ENCODE results near the gene CNTNAP3B. TPM values are rescaled to one million over a fixed set of nuclear protein-coding genes. Genes with fewer than 3 reads are reported as not detected.
"Not testable (repeated sequence)": the region's sequence is repeated elsewhere in the genome, so short reads cannot be mapped to it uniquely, and the experiment has no call there.

Gene CNTNAP3B
- total RNA-seq, 3 donors from 2014 or later (not counting 1 experiment from before 2014, with no cell fraction given): not detected

- H3K4me1 Mint-ChIP-seq; intact Hi-C loops (cut with micrococcal nuclease); H3K36me3 ChIP-seq (ENCODE audit: control insufficient read depth, insufficient read depth, low read length); H3K4me3 Mint-ChIP-seq; DNase-seq; H3K4me1 ChIP-seq (ENCODE audit: control insufficient read depth, insufficient read depth, low read length); H3K27ac Mint-ChIP-seq; H3K27ac ChIP-seq (ENCODE audit: low read length); H3K36me3 Mint-ChIP-seq; H3K27me3 ChIP-seq (ENCODE audit: control insufficient read depth, insufficient read depth, low read length); H3K9me3 ChIP-seq (ENCODE audit: control insufficient read depth, insufficient read depth, low read length); H3K4me3 ChIP-seq (ENCODE audit: low read length); H3K9me3 Mint-ChIP-seq; H3K27me3 Mint-ChIP-seq (ENCODE audit: low read depth in 2 of 2); ATAC-seq: not testable (repeated sequence)
Observed at GRCh38 chr9:42020639-42021038, 108.6 kb downstream of the CNTNAP3B start.

GRCh38 chr9:42018220-42018922 is 110.9 kb downstream of the CNTNAP3B start:
- H3K27me3 Mint-ChIP-seq (ENCODE audit: low read depth in 2 of 2); H3K4me3 Mint-ChIP-seq: not testable (repeated sequence)

GRCh38 chr9:42014317-42014716 is 114.9 kb downstream of the CNTNAP3B start:
- intact Hi-C loops (cut with micrococcal nuclease); H3K9me3 ChIP-seq (ENCODE audit: control insufficient read depth, insufficient read depth, low read length); H3K27me3 Mint-ChIP-seq (ENCODE audit: low read depth in 2 of 2); H3K4me1 ChIP-seq (ENCODE audit: control insufficient read depth, insufficient read depth, low read length); ATAC-seq; H3K36me3 Mint-ChIP-seq; H3K9me3 Mint-ChIP-seq; H3K4me3 Mint-ChIP-seq; H3K36me3 ChIP-seq (ENCODE audit: control insufficient read depth, insufficient read depth, low read length); DNase-seq; H3K4me3 ChIP-seq (ENCODE audit: low read length); H3K27ac Mint-ChIP-seq; H3K27me3 ChIP-seq (ENCODE audit: control insufficient read depth, insufficient read depth, low read length); H3K4me1 Mint-ChIP-seq; H3K27ac ChIP-seq (ENCODE audit: low read length): not testable (repeated sequence)
- 94% methylated on average over 3 of the region's 9 CpGs for WGBS (ENCODE audit: insufficient coverage)

More at GRCh38 chr9:42018220-42018922, 110.9 kb downstream of the CNTNAP3B start:
- H3K4me1 Mint-ChIP-seq; H3K36me3 ChIP-seq (ENCODE audit: control insufficient read depth, insufficient read depth, low read length); DNase-seq; H3K27ac Mint-ChIP-seq; H3K4me1 ChIP-seq (ENCODE audit: control insufficient read depth, insufficient read depth, low read length); H3K36me3 Mint-ChIP-seq; H3K9me3 ChIP-seq (ENCODE audit: control insufficient read depth, insufficient read depth, low read length); ATAC-seq; H3K4me3 ChIP-seq (ENCODE audit: low read length); intact Hi-C loops (cut with micrococcal nuclease); H3K9me3 Mint-ChIP-seq; H3K27me3 ChIP-seq (ENCODE audit: control insufficient read depth, insufficient read depth, low read length); H3K27ac ChIP-seq (ENCODE audit: low read length): not testable (repeated sequence)
- WGBS (ENCODE audit: insufficient coverage): 78% methylated on average over 4 of the region's 7 CpGs

- H3K9me3 Mint-ChIP-seq; H3K27me3 Mint-ChIP-seq (ENCODE audit: low read depth in 2 of 2); H3K27ac Mint-ChIP-seq; H3K27ac ChIP-seq (ENCODE audit: low read length); H3K4me1 Mint-ChIP-seq; H3K36me3 Mint-ChIP-seq; H3K4me3 Mint-ChIP-seq; DNase-seq; intact Hi-C loops (cut with micrococcal nuclease); H3K9me3 ChIP-seq (ENCODE audit: control insufficient read depth, insufficient read depth, low read length); ATAC-seq; H3K27me3 ChIP-seq (ENCODE audit: control insufficient read depth, insufficient read depth, low read length); H3K4me1 ChIP-seq (ENCODE audit: control insufficient read depth, insufficient read depth, low read length); H3K36me3 ChIP-seq (ENCODE audit: control insufficient read depth, insufficient read depth, low read length); H3K4me3 ChIP-seq (ENCODE audit: low read length): not testable (repeated sequence)
- no CpG with 5 or more reads among the region's 9 CpGs for WGBS (ENCODE audit: insufficient coverage)
Observed at GRCh38 chr9:41991607-41992006, 137.6 kb downstream of the CNTNAP3B start.

DNA sequence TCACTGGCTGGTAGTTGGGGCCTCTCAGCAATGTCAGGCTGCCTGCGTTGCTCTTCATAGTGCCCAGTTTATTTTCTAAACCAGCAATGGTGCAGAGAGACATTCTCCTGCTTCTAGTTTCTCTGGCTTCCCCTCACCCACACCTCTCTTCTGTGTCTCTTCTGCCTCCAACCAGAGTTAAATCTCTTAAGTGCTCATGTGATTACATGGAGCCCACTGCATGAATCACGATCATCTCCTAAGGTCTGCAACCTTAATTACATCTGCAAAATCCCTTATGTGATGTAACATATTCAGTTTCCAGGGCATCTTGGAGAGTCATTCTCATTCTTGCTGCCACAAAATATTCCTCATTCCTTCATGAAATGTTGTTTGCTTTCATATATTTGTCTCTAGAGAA is 149.0 kb downstream of the CNTNAP3B start:
- H3K27me3 ChIP-seq (ENCODE audit: control insufficient read depth, insufficient read depth, low read length); intact Hi-C loops (cut with micrococcal nuclease); H3K36me3 Mint-ChIP-seq; H3K4me3 Mint-ChIP-seq; ATAC-seq; H3K4me1 ChIP-seq (ENCODE audit: control insufficient read depth, insufficient read depth, low read length); DNase-seq; H3K4me1 Mint-ChIP-seq; H3K27me3 Mint-ChIP-seq (ENCODE audit: low read depth in 2 of 2); H3K27ac ChIP-seq (ENCODE audit: low read length); H3K27ac Mint-ChIP-seq; H3K4me3 ChIP-seq (ENCODE audit: low read length); H3K9me3 Mint-ChIP-seq; H3K9me3 ChIP-seq (ENCODE audit: control insufficient read depth, insufficient read depth, low read length); H3K36me3 ChIP-seq (ENCODE audit: control insufficient read depth, insufficient read depth, low read length): not testable (repeated sequence)
- no CpG with 5 or more reads among the region's 2 CpGs for WGBS (ENCODE audit: insufficient coverage)

GRCh38 chr9:41977965-41978600 is 151.1 kb downstream of the CNTNAP3B start:
- H3K9me3 Mint-ChIP-seq; H3K4me3 Mint-ChIP-seq; H3K4me1 ChIP-seq (ENCODE audit: control insufficient read depth, insufficient read depth, low read length); ATAC-seq; H3K4me3 ChIP-seq (ENCODE audit: low read length); intact Hi-C loops (cut with micrococcal nuclease); H3K27ac Mint-ChIP-seq; H3K36me3 Mint-ChIP-seq; H3K27me3 ChIP-seq (ENCODE audit: control insufficient read depth, insufficient read depth, low read length); H3K27me3 Mint-ChIP-seq (ENCODE audit: low read depth in 2 of 2); H3K27ac ChIP-seq (ENCODE audit: low read length); H3K36me3 ChIP-seq (ENCODE audit: control insufficient read depth, insufficient read depth, low read length); DNase-seq; H3K9me3 ChIP-seq (ENCODE audit: control insufficient read depth, insufficient read depth, low read length); H3K4me1 Mint-ChIP-seq: not testable (repeated sequence)
- WGBS (ENCODE audit: insufficient coverage): no CpG with 5 or more reads among the region's 5 CpGs

DNA sequence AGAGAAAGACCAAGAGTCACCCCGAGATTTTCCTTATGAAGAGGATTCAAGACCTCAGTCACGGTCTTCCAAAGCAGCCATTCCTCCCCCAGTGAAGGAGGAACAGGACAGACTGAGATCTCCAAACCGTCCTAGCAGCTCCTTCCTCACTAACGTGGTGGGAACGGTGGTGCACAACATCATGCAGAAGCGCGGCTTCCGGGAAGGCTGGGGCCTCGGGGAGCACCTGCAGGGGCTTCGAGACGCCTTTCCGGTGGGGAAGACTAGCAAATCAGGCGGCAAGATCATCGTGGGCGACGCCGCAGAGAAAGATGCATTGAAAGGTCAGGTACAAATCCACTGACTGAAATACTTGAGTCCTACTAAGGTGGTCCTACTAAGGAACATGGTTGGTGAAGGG is 154.3 kb downstream of the CNTNAP3B start:
- H3K4me3 ChIP-seq (ENCODE audit: low read length); H3K36me3 ChIP-seq (ENCODE audit: control insufficient read depth, insufficient read depth, low read length); H3K27me3 Mint-ChIP-seq (ENCODE audit: low read depth in 2 of 2); intact Hi-C loops (cut with micrococcal nuclease); H3K4me1 ChIP-seq (ENCODE audit: control insufficient read depth, insufficient read depth, low read length); H3K27me3 ChIP-seq (ENCODE audit: control insufficient read depth, insufficient read depth, low read length); H3K4me1 Mint-ChIP-seq; H3K4me3 Mint-ChIP-seq; ATAC-seq; H3K27ac ChIP-seq (ENCODE audit: low read length); H3K27ac Mint-ChIP-seq; H3K36me3 Mint-ChIP-seq; DNase-seq; H3K9me3 Mint-ChIP-seq; H3K9me3 ChIP-seq (ENCODE audit: control insufficient read depth, insufficient read depth, low read length): not testable (repeated sequence)
- 96% methylated on average over 15 of the region's 17 CpGs for WGBS (ENCODE audit: insufficient coverage)

DNA sequence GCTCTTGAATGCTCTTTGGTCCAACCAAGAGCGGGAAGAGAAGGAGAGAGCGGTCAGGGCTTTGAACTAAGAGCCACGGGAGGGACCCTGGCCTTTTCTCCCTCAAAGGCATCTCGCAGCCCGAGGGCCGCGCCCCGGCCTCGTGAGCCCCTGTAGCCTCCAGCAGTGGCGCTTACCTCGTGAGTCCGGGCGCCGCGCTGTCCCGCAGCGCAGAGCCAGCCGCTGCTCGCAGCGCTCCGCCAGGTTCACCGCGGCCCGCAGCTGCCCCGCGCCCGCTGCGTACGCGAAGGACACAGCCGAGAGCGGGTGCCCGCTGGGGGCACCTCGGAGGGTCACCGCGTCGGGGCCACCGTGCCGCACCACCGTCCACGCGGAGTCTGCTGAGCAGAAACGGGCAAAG is 176.2 kb downstream of the CNTNAP3B start:
- H3K4me1 ChIP-seq (ENCODE audit: control insufficient read depth, insufficient read depth, low read length); H3K27ac ChIP-seq (ENCODE audit: low read length); intact Hi-C loops (cut with micrococcal nuclease); H3K27me3 ChIP-seq (ENCODE audit: control insufficient read depth, insufficient read depth, low read length); H3K27me3 Mint-ChIP-seq (ENCODE audit: low read depth in 2 of 2); H3K4me3 ChIP-seq (ENCODE audit: low read length); ATAC-seq; H3K4me1 Mint-ChIP-seq; H3K36me3 ChIP-seq (ENCODE audit: control insufficient read depth, insufficient read depth, low read length); H3K27ac Mint-ChIP-seq; H3K9me3 Mint-ChIP-seq; H3K4me3 Mint-ChIP-seq; DNase-seq; H3K9me3 ChIP-seq (ENCODE audit: control insufficient read depth, insufficient read depth, low read length); H3K36me3 Mint-ChIP-seq: not testable (repeated sequence)
- 30% methylated on average over 43 of the region's 43 CpGs for WGBS (ENCODE audit: insufficient coverage)
